BLaER1 treated with 17β-estradiol and CSF1 and Interleukin-3, amounts not matched to agents 10 nM and 100 nM (cell line): ENCODE measurements around the gene ALKBH6.

Experiments used
- H3K27ac ChIP-seq, 11 experiments: shearing (Covaris generic); formaldehyde crosslinking; 2 replicates each; pipeline ENCODE4 v1.8.1; 2022
- H3K27me3 ChIP-seq, 11 experiments: shearing (Covaris generic); formaldehyde crosslinking; 2 replicates each; pipeline ENCODE4 v1.8.1; 2022
- H3K36me3 ChIP-seq, 11 experiments: shearing (Covaris generic); formaldehyde crosslinking; 2 replicates each; pipeline ENCODE4 v1.8.1; 2022
- H3K4me1 ChIP-seq, 10 experiments: shearing (Covaris generic); formaldehyde crosslinking; 2 replicates each; pipeline ENCODE4 v1.8.1; 2022
- H3K4me2 ChIP-seq, 11 experiments: shearing (Covaris generic); formaldehyde crosslinking; 2 replicates each; pipeline ENCODE4 v1.8.1; 2022
- H3K4me3 ChIP-seq, 10 experiments: shearing (Covaris generic); formaldehyde crosslinking; 2 replicates each; pipeline ENCODE4 v1.8.1; 2022
- H3K9ac ChIP-seq, 11 experiments: shearing (Covaris generic); formaldehyde crosslinking; 2 replicates each; pipeline ENCODE4 v1.8.1; 2022
- H3K9me3 ChIP-seq, 11 experiments: shearing (Covaris generic); formaldehyde crosslinking; replicated peaks in 1 of 11; 2 replicates each; pipeline ENCODE4 v1.8.1; 2022
- H4K20me1 ChIP-seq, 11 experiments: shearing (Covaris generic); formaldehyde crosslinking; 2 replicates each; pipeline ENCODE4 v1.8.1; 2022
- Cebpa-rat ChIP-seq, 11 experiments: shearing (Covaris generic); IDR thresholded peaks; 2 replicates each; pipeline ENCODE4 v1.8.1; 2022

ALKBH6 gene

GRCh38 chr19:36014012-36014924 lies at the start of gene ALKBH6:
ALKBH6 (minus strand) TSS chr19:36014213; CDS start chr19:36013397, 816 bp downstream.
- H3K27me3 ChIP-seq = peaks cover 0 to 8% (median under 1%) of the 10 kb centered on the region in 11 experiments; a peak in 12 of 22 replicates
- H3K9me3 ChIP-seq = no peaks in the 10 kb centered on the region
- peaks cover 18 to 28% (median 20%) of the 10 kb centered on the region in 10 experiments for H3K4me1 ChIP-seq
- peak within 1 kb of the TSS; percentile 73 to 85 (median 82) for H3K27ac ChIP-seq
- H4K20me1 ChIP-seq = no peaks in the 10 kb centered on the region; a peak in 1 of 22 replicates
- no peak for TF ChIP-seq Cebpa-rat (IDR thresholded peaks at IDR 0.05)
- H3K4me3 ChIP-seq = peak within 1 kb of the TSS; percentile 71 to 82 (median 78)
- peak within 1 kb of the TSS; percentile 79 to 89 (median 84) for H3K9ac ChIP-seq
- H3K36me3 ChIP-seq = peaks cover 0 to 23% (median 0%) of the 10 kb centered on the region in 11 experiments; a peak in 6 of 22 replicates
- H3K4me2 ChIP-seq = peak within 1 kb of the TSS; percentile 88 to 99 (median 95)

- no peak for TF ChIP-seq Cebpa-rat (IDR thresholded peaks at IDR 0.05)
- no peaks in the 10 kb centered on the region for H3K27me3 ChIP-seq
- H4K20me1 ChIP-seq = peaks cover 0 to 76% (median 35%) of the 10 kb centered on the region in 11 experiments; a peak in 14 of 22 replicates
- no peak overlapping the region for H3K4me3 ChIP-seq
- no peak overlapping the region for H3K27ac ChIP-seq
- H3K36me3 ChIP-seq = peaks cover 4 to 100% (median 86%) of the 10 kb centered on the region in 11 experiments; a peak in 21 of 22 replicates
- peak overlapping the region in 5 of 11 experiments; percentile 4 to 44 (median 16); a peak in 3 of 22 replicates for H3K9ac ChIP-seq
- no peak overlapping the region for H3K4me2 ChIP-seq
- no peaks in the 10 kb centered on the region for H3K9me3 ChIP-seq
- peaks cover 12 to 21% (median 18%) of the 10 kb centered on the region in 10 experiments for H3K4me1 ChIP-seq
These were observed 47.4 kb upstream of the ALKBH6 start for GRCh38 chr19:36061367-36061766.

GRCh38 chr19:36060430-36060829 lies 46.4 kb upstream of the ALKBH6 start:
- Histone ChIP-seq H3K9me3 (no peaks in the 10 kb centered on the region), H3K4me3 (no peak overlapping the region), H3K4me1 (peaks cover 21 to 31% (median 27%) of the 10 kb centered on the region in 10 experiments), H3K27me3 (no peaks in the 10 kb centered on the region), H3K36me3 (peaks cover 0 to 92% (median 77%) of the 10 kb centered on the region in 11 experiments; a peak in 20 of 22 replicates), H3K27ac (no peak overlapping the region), H4K20me1 (peaks cover 0 to 75% (median 33%) of the 10 kb centered on the region in 11 experiments; a peak in 14 of 22 replicates), H3K4me2 (no peak overlapping the region), H3K9ac (peak overlapping the region in 5 of 11 experiments; percentile 20 to 44 (median 34); a peak in 3 of 22 replicates)
- TF ChIP-seq Cebpa-rat (IDR thresholded peaks at IDR 0.05) = no peak

- Histone ChIP-seq H3K9ac (peak overlapping the region; percentile 9 to 44 (median 31); a peak in 9 of 22 replicates), H3K27ac (no peak overlapping the region), H4K20me1 (peaks cover 0 to 72% (median 35%) of the 10 kb centered on the region in 11 experiments; a peak in 14 of 22 replicates), H3K4me2 (no peak overlapping the region), H3K9me3 (no peaks in the 10 kb centered on the region), H3K36me3 (peaks cover 0 to 81% (median 66%) of the 10 kb centered on the region in 11 experiments; a peak in 20 of 22 replicates), H3K4me1 (peaks cover 20 to 32% (median 29%) of the 10 kb centered on the region in 10 experiments), H3K27me3 (no peaks in the 10 kb centered on the region), H3K4me3 (no peak overlapping the region)
- no peak for TF ChIP-seq Cebpa-rat (IDR thresholded peaks at IDR 0.05)
These were observed 45.3 kb upstream of the ALKBH6 start for GRCh38 chr19:36059180-36059910.

GRCh38 chr19:36058481-36059179 lies 44.6 kb upstream of the ALKBH6 start:
- peaks cover 0 to 69% (median 35%) of the 10 kb centered on the region in 11 experiments; a peak in 14 of 22 replicates for H4K20me1 ChIP-seq
- TF ChIP-seq Cebpa-rat (IDR thresholded peaks at IDR 0.05) = no peak
- H3K9me3 ChIP-seq = no peaks in the 10 kb centered on the region
- H3K4me1 ChIP-seq = peaks cover 20 to 33% (median 29%) of the 10 kb centered on the region in 10 experiments
- peak overlapping the region in 9 of 11 experiments; percentile 8 to 44 (median 31); a peak in 10 of 22 replicates for H3K9ac ChIP-seq
- no peak overlapping the region for H3K4me2 ChIP-seq
- no peak overlapping the region for H3K4me3 ChIP-seq
- no peak overlapping the region for H3K27ac ChIP-seq
- peaks cover 0 to 74% (median 62%) of the 10 kb centered on the region in 11 experiments; a peak in 20 of 22 replicates for H3K36me3 ChIP-seq
- H3K27me3 ChIP-seq = no peaks in the 10 kb centered on the region

- H3K27me3 ChIP-seq = no peaks in the 10 kb centered on the region
- no peaks in the 10 kb centered on the region for H3K9me3 ChIP-seq
- peak within 1 kb of the TSS; percentile 72 to 88 (median 80) for H3K4me3 ChIP-seq
- peak within 1 kb of the TSS; percentile 86 to 96 (median 92) for H3K27ac ChIP-seq
- peak within 1 kb of the TSS; percentile 83 to 94 (median 90) for H3K9ac ChIP-seq
- H3K4me1 ChIP-seq = peaks cover 34 to 39% (median 36%) of the 10 kb centered on the region in 10 experiments
- no peak for TF ChIP-seq Cebpa-rat (IDR thresholded peaks at IDR 0.05)
- peak within 1 kb of the TSS; percentile 77 to 99 (median 90) for H3K4me2 ChIP-seq
- H3K36me3 ChIP-seq = peaks cover 0 to 37% (median 28%) of the 10 kb centered on the region in 11 experiments; a peak in 20 of 22 replicates
- peaks cover 0 to 46% (median 35%) of the 10 kb centered on the region in 11 experiments; a peak in 14 of 22 replicates for H4K20me1 ChIP-seq
These were observed 41.0 kb upstream of the ALKBH6 start, which contains the start of gene WDR62 for GRCh38 chr19:36054733-36055686. WDR62 (plus strand) TSS chr19:36054897; CDS start chr19:36054972, 75 bp downstream.

GRCh38 chr19:36054119-36054732 lies 40.2 kb upstream of the ALKBH6 start, which contains the start of gene THAP8:
THAP8 (minus strand) TSS chr19:36054285; CDS start chr19:36054217, 68 bp downstream.
- Histone ChIP-seq H3K9me3 (no peaks in the 10 kb centered on the region), H3K4me1 (peaks cover 34 to 39% (median 36%) of the 10 kb centered on the region in 10 experiments), H3K4me2 (peak within 1 kb of the TSS; percentile 77 to 99 (median 90)), H3K36me3 (peaks cover 0 to 29% (median 20%) of the 10 kb centered on the region in 11 experiments; a peak in 19 of 22 replicates), H3K27me3 (no peaks in the 10 kb centered on the region), H3K27ac (peak within 1 kb of the TSS; percentile 86 to 96 (median 92)), H3K4me3 (peak within 1 kb of the TSS; percentile 72 to 88 (median 80)), H3K9ac (peak within 1 kb of the TSS; percentile 83 to 94 (median 90)), H4K20me1 (peaks cover 0 to 38% (median 31%) of the 10 kb centered on the region in 11 experiments; a peak in 14 of 22 replicates)
- TF ChIP-seq Cebpa-rat (IDR thresholded peaks at IDR 0.05) = no peak
